Panc1 (cell line): ENCODE data around the gene HM13. TPM values are rescaled to one million over a fixed set of nuclear protein-coding genes. Genes with fewer than 3 reads are reported as not detected.

ENCODE experiments used
- ATAC-seq: fragments of 200-7000 bp; cut with Tn5 transposase; 2 replicates; pipeline ENCODE4 v1.9.1; 2020; ENCODE audit warnings: mild to moderate bottlenecking, moderate library complexity
- BruUV-seq: library from RNA; stranded (reverse); fragments of 400-500 nt; replicated peaks from 2 replicates; lab custom pipeline; 2021; lab: Mats Ljungman, UMichigan
- CTCF ChIA-PET: fragments of 300-600 bp; sonication (Branson Sonifier 250); formaldehyde crosslinking; loops from one replicate; lab custom pipeline; 2022; ENCODE audit warnings: antibody characterized with exemption; lab: Charles Lee
- POLR2A ChIA-PET: fragments of 300-600 bp; sonication (Branson Sonifier 250); formaldehyde crosslinking; loops from one replicate; lab custom pipeline; 2022; ENCODE audit warnings: antibody characterized with exemption; lab: Charles Lee
- DNase-seq: peaks from one replicate; pipeline ENCODE4 v3.0.0-alpha.2; 2010; ENCODE audit warnings: low read depth, low spot score
- H3K27ac ChIP-seq: 2 replicates; pipeline ENCODE4 v1.5.1; 2011; ENCODE audit warnings: mild to moderate bottlenecking, low read length, inconsistent platforms
- H3K27me3 ChIP-seq: fragments of 200-500 bp; sonication (Bioruptor generic); 2 replicates; pipeline ENCODE4 v1.6.0; 2014; ENCODE audit warnings: low read length, inconsistent platforms; ENCODE audit not compliant: control insufficient read depth, insufficient read depth
- H3K36me3 ChIP-seq: fragments of 200-500 bp; sonication (Bioruptor generic); 2 replicates; pipeline ENCODE4 v1.5.1; 2014; ENCODE audit warnings: inconsistent platforms, mild to moderate bottlenecking, low read length, moderate library complexity; ENCODE audit not compliant: control insufficient read depth, insufficient read depth
- H3K4me1 ChIP-seq: 2 replicates; pipeline ENCODE4 v1.5.1; 2011; ENCODE audit warnings: inconsistent platforms, mild to moderate bottlenecking, low read length, moderate library complexity; ENCODE audit not compliant: control insufficient read depth, insufficient read depth
- H3K4me3 ChIP-seq, 2 experiments: 2 replicates each; pipeline ENCODE4 v1.5.1; 2011 to 2012; ENCODE audit warnings: low read depth in 2 of 2, low read length in 2 of 2, mild to moderate bottlenecking in 2 of 2, inconsistent platforms in 1 of 2, moderate library complexity in 1 of 2
- H3K9me3 ChIP-seq: fragments of 200-500 bp; sonication (Bioruptor generic); 2 replicates; pipeline ENCODE4 v1.5.1; 2014; ENCODE audit warnings: low read depth, mild to moderate bottlenecking, inconsistent platforms, low read length, moderate library complexity; ENCODE audit not compliant: control insufficient read depth, insufficient read depth
- POLR2AphosphoS5 ChIP-seq: IDR thresholded peaks from 2 replicates; pipeline ENCODE4 v1.6.1; 2012; ENCODE audit warnings: mild to moderate bottlenecking, low read depth, low read length, moderate library complexity
- SIN3A ChIP-seq: IDR thresholded peaks from 2 replicates; pipeline ENCODE4 v1.6.1; 2012; ENCODE audit warnings: low read depth, mild to moderate bottlenecking, low read length, moderate library complexity, borderline replicate concordance; ENCODE audit not compliant: insufficient read depth
- TCF7L2 ChIP-seq: IDR thresholded peaks from 2 replicates; pipeline ENCODE4 v1.6.1; 2011; ENCODE audit warnings: mild to moderate bottlenecking, low read depth, low read length, inconsistent platforms
- in situ Hi-C: cut with HindIII; loops from 2 replicates; pipeline ENCODE4 v1.10.0; 2016; ENCODE audit warnings: low sequenced_read_pairs, low pct_unique_long_range_greater_than_20kb
- intact Hi-C: fragments of 100-400 bp; cut with micrococcal nuclease; formaldehyde crosslinking; loops from one replicate; pipeline ENCODE4 v1.10.0; 2022; ENCODE audit not compliant: unreplicated experiment
- total RNA-seq: library from RNA; stranded (reverse); gene quantifications from one replicate; pipeline ENCODE4 v1.2.1, GENCODE V29; 2021; ENCODE audit not compliant: unreplicated experiment
- TF ChIP-seq, protein P1 (sequence below), 2 experiments: IDR thresholded peaks; 2 replicates each; pipeline ENCODE4 v1.6.1; 2011 to 2012; ENCODE audit warnings: low read depth in 2 of 2, control low read depth in 1 of 2, low read length in 1 of 2, mild to moderate bottlenecking in 1 of 2, moderate library complexity in 1 of 2; ENCODE audit not compliant: insufficient read depth in 1 of 2
- TF ChIP-seq, protein P2 (sequence below): fragments of 450-650 bp; IDR thresholded peaks from 2 replicates; pipeline ENCODE4 v1.5.1; 2017; ENCODE audit warnings: mild to moderate bottlenecking

HM13 gene
- total RNA-seq, 1 experiment from 2014 or later, result 337 TPM

DNA sequence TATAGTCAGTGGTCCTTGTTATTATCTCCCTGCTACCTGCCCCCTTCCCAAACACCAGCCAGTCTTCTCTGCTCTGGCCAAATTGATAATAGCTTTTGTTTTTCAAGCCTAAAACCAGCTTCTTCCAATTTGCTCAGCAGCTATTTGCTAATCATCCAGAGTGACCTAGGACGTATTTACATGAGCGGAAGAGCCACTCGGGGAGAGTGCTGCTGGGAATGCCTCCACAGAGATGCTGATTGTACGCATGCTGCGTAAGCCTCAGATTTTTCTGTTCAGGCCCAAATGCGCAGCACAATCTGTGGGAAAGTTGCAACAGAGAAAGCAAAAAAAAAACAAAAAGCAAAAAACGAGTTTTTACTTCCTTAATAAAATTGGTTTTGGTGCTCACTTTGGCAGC, 66.5 kb downstream of the HM13 start:
- H3K27me3 ChIP-seq, result no peaks in the 10 kb centered on the region
- no peak overlapping the region for H3K4me3 ChIP-seq
- no peaks in the 10 kb centered on the region for H3K36me3 ChIP-seq
- ChIA-PET CTCF (no interaction called here), POLR2A (no interaction called here)
- no TSS peak for BruUV-seq
- no peak overlapping the region for H3K27ac ChIP-seq
- H3K9me3 ChIP-seq, result no peaks in the 10 kb centered on the region
- DNase-seq (no peak), ATAC-seq (no peak)
- H3K4me1 ChIP-seq, result peaks cover 9% of the 10 kb centered on the region
- TF ChIP-seq, protein P1, sequence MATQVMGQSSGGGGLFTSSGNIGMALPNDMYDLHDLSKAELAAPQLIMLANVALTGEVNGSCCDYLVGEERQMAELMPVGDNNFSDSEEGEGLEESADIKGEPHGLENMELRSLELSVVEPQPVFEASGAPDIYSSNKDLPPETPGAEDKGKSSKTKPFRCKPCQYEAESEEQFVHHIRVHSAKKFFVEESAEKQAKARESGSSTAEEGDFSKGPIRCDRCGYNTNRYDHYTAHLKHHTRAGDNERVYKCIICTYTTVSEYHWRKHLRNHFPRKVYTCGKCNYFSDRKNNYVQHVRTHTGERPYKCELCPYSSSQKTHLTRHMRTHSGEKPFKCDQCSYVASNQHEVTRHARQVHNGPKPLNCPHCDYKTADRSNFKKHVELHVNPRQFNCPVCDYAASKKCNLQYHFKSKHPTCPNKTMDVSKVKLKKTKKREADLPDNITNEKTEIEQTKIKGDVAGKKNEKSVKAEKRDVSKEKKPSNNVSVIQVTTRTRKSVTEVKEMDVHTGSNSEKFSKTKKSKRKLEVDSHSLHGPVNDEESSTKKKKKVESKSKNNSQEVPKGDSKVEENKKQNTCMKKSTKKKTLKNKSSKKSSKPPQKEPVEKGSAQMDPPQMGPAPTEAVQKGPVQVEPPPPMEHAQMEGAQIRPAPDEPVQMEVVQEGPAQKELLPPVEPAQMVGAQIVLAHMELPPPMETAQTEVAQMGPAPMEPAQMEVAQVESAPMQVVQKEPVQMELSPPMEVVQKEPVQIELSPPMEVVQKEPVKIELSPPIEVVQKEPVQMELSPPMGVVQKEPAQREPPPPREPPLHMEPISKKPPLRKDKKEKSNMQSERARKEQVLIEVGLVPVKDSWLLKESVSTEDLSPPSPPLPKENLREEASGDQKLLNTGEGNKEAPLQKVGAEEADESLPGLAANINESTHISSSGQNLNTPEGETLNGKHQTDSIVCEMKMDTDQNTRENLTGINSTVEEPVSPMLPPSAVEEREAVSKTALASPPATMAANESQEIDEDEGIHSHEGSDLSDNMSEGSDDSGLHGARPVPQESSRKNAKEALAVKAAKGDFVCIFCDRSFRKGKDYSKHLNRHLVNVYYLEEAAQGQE (IDR thresholded peaks at IDR 0.05; ENCODE audit: insufficient read depth in 1 of 2, low read depth in 2 of 2, low read length in 1 of 2), result no peak
- no peak for TF ChIP-seq TCF7L2
- TF ChIP-seq SIN3A, result no peak
- no peak for TF ChIP-seq POLR2AphosphoS5
- TF ChIP-seq, protein P2, sequence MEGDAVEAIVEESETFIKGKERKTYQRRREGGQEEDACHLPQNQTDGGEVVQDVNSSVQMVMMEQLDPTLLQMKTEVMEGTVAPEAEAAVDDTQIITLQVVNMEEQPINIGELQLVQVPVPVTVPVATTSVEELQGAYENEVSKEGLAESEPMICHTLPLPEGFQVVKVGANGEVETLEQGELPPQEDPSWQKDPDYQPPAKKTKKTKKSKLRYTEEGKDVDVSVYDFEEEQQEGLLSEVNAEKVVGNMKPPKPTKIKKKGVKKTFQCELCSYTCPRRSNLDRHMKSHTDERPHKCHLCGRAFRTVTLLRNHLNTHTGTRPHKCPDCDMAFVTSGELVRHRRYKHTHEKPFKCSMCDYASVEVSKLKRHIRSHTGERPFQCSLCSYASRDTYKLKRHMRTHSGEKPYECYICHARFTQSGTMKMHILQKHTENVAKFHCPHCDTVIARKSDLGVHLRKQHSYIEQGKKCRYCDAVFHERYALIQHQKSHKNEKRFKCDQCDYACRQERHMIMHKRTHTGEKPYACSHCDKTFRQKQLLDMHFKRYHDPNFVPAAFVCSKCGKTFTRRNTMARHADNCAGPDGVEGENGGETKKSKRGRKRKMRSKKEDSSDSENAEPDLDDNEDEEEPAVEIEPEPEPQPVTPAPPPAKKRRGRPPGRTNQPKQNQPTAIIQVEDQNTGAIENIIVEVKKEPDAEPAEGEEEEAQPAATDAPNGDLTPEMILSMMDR, result no peak
- in situ Hi-C loops, result no loop called here
- intact Hi-C loops, result no loop called here

DNA sequence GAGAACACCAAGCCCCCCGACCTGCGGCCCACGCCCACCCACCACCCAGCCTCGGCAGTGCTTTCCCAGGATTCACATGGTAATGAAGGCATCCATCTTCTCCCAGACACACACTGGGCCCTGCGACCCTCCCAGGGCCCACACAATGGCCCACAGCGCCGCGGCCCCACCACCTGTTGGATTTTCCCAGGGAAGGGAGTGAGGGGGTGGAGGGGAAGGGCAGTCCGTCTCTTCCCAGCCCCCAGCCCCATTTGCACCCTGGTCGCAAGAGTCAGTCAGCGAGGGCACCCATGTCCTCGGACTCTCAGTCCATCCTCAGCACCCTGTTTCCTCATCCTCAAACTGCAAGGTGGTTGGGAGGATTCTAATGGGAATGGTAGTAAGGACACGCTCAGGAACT, 67.1 kb downstream of the HM13 start:
- CTCF ChIA-PET, result interaction anchor here (0.6 kb wide), 1 partner anchor 29 kb away, joined by 7 read pairs; no protein-coding TSS in a partner anchor
- in situ Hi-C loops (no loop called here), intact Hi-C loops (no loop called here)
- H3K27ac ChIP-seq, result peak overlapping the region; percentile 21; the same call in 1 of the 2 replicates
- no peaks in the 10 kb centered on the region for H3K27me3 ChIP-seq
- no peaks in the 10 kb centered on the region for H3K36me3 ChIP-seq
- POLR2A ChIA-PET, result no interaction called here
- no peak for DNase-seq
- TF ChIP-seq, protein P2, result no peak
- no peak overlapping the region for H3K4me3 ChIP-seq
- H3K9me3 ChIP-seq, result no peaks in the 10 kb centered on the region
- BruUV-seq, result no TSS peak
- no peak for ATAC-seq
- H3K4me1 ChIP-seq, result peaks cover 15% of the 10 kb centered on the region
